ENCODE results near the gene CCDC158. TPM values are rescaled to one million over a fixed set of nuclear protein-coding genes. Genes with fewer than 3 reads are reported as not detected.

Gene CCDC158
- polyA plus RNA-seq, 3 donors: not detected

DNA sequence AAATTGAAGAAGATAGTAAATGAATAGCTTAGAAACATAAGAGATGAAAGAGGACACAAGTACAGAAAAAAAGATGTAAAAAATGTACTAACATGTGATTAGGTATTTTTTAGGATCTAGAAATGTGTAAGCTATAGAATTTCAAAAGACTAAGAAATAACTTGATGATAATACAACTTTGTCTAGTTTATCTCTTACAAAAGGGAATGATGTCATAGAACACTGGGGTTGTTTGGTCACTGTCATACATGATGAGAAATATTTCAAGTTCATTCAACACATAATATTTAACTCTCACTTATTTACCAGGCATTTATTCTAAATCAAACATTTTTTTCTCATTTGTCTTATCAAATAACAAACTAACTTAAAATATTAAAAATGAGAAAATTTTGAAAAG lies 95.9 kb downstream of the CCDC158 start:
- no peaks in the 10 kb centered on the region for H3K36me3 ChIP-seq (replicated peaks in 1 of 2; ENCODE audit: control insufficient read depth in 1 of 2, insufficient read depth in 2 of 2, low read length in 2 of 2)
- no peaks in the 10 kb centered on the region for H3K79me2 ChIP-seq (ENCODE audit: insufficient read depth, low read length)
- no peak for DNase-seq
- Mint-ChIP-seq H3K9me3 (peaks cover 21 to 40% (median 28%) of the 10 kb centered on the region in 7 donors), H3K27ac (no peak overlapping the region), H3K27me3 (ENCODE audit: low read depth in 3 of 3) (no peaks in the 10 kb centered on the region), H3K4me3 (no peak overlapping the region), H3K36me3 (no peaks in the 10 kb centered on the region), H3K4me1 (no peaks in the 10 kb centered on the region)
- no peak overlapping the region for H3K9ac ChIP-seq (ENCODE audit: insufficient read depth, low read length, poor library complexity, severe bottlenecking)
- intact Hi-C loops (cut with micrococcal nuclease): no loop called here
- H2AFZ ChIP-seq (ENCODE audit: insufficient read depth, low read depth, low read length, poor library complexity, severe bottlenecking): no peak overlapping the region
- H3K4me2 ChIP-seq (replicated peaks; ENCODE audit: extremely low read depth, low read length, poor library complexity, severe bottlenecking): no peak overlapping the region
- no peak overlapping the region for H3K4me3 ChIP-seq (replicated peaks in 1 of 3; ENCODE audit: low read depth in 2 of 3, low read length in 3 of 3)
- TF ChIP-seq, protein P1, sequence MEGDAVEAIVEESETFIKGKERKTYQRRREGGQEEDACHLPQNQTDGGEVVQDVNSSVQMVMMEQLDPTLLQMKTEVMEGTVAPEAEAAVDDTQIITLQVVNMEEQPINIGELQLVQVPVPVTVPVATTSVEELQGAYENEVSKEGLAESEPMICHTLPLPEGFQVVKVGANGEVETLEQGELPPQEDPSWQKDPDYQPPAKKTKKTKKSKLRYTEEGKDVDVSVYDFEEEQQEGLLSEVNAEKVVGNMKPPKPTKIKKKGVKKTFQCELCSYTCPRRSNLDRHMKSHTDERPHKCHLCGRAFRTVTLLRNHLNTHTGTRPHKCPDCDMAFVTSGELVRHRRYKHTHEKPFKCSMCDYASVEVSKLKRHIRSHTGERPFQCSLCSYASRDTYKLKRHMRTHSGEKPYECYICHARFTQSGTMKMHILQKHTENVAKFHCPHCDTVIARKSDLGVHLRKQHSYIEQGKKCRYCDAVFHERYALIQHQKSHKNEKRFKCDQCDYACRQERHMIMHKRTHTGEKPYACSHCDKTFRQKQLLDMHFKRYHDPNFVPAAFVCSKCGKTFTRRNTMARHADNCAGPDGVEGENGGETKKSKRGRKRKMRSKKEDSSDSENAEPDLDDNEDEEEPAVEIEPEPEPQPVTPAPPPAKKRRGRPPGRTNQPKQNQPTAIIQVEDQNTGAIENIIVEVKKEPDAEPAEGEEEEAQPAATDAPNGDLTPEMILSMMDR (IDR thresholded peaks at IDR 0.05): no peak
- no peaks in the 10 kb centered on the region for H3K4me1 ChIP-seq (ENCODE audit: control insufficient read depth in 1 of 2, insufficient read depth in 2 of 2, low read length in 2 of 2)
- peaks cover 14 to 22% of the 10 kb centered on the region in 2 donors for H3K9me3 ChIP-seq (replicated peaks in 1 of 2; ENCODE audit: control insufficient read depth in 1 of 2, insufficient read depth in 1 of 2, low read length in 2 of 2)
- H3K27me3 ChIP-seq (ENCODE audit: control insufficient read depth in 2 of 2, insufficient read depth in 2 of 2, low read length in 2 of 2): no peaks in the 10 kb centered on the region
- no peaks in the 10 kb centered on the region for H4K20me1 ChIP-seq (ENCODE audit: insufficient read depth, low read length)
- H3K27ac ChIP-seq (ENCODE audit: low read depth in 1 of 2, low read length in 2 of 2): no peak overlapping the region

DNA sequence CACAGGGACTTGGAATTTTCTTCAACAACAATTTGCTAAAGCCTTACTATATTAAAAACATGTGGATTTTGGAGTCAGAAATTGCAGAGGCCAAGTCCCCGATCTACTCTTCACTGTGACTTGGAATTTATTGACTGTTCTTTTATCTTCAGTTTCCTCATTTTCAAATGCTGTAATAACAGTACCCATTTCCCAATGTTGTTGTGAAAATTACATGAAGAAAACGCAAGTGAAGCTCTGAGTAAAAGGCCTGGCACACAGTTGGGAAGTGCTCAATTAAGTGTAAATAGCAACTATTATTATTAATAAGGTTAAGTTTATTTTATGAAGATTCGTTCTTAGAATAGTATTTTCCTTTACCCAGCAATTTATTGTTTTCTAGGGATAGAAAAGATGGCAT lies 98.7 kb downstream of the CCDC158 start:
- H3K4me3 ChIP-seq (replicated peaks in 1 of 3; ENCODE audit: low read depth in 2 of 3, low read length in 3 of 3): no peak overlapping the region
- no peak for DNase-seq
- H3K36me3 ChIP-seq (replicated peaks in 1 of 2; ENCODE audit: control insufficient read depth in 1 of 2, insufficient read depth in 2 of 2, low read length in 2 of 2): no peaks in the 10 kb centered on the region
- Mint-ChIP-seq H3K9me3 (peaks cover 19 to 46% (median 33%) of the 10 kb centered on the region in 7 donors), H3K27me3 (ENCODE audit: low read depth in 3 of 3) (peaks cover 0 to 1% (median 0%) of the 10 kb centered on the region in 3 donors), H3K4me1 (no peaks in the 10 kb centered on the region), H3K4me3 (no peak overlapping the region), H3K36me3 (no peaks in the 10 kb centered on the region), H3K27ac (no peak overlapping the region)
- WGBS (ENCODE audit: insufficient coverage): no CpG with 5 or more reads among the region's 3 CpGs
- intact Hi-C loops (cut with micrococcal nuclease): no loop called here
- H3K9me3 ChIP-seq (replicated peaks in 1 of 2; ENCODE audit: control insufficient read depth in 1 of 2, insufficient read depth in 1 of 2, low read length in 2 of 2): peaks cover 9 to 24% of the 10 kb centered on the region in 2 donors
- no peak overlapping the region for H3K27ac ChIP-seq (ENCODE audit: low read depth in 1 of 2, low read length in 2 of 2)
- H3K79me2 ChIP-seq (ENCODE audit: insufficient read depth, low read length): no peaks in the 10 kb centered on the region
- no peak overlapping the region for H2AFZ ChIP-seq (ENCODE audit: insufficient read depth, low read depth, low read length, poor library complexity, severe bottlenecking)
- no peak overlapping the region for H3K9ac ChIP-seq (ENCODE audit: insufficient read depth, low read length, poor library complexity, severe bottlenecking)
- H3K4me2 ChIP-seq (replicated peaks; ENCODE audit: extremely low read depth, low read length, poor library complexity, severe bottlenecking): no peak overlapping the region
- no peaks in the 10 kb centered on the region for H3K4me1 ChIP-seq (ENCODE audit: control insufficient read depth in 1 of 2, insufficient read depth in 2 of 2, low read length in 2 of 2)
- no peaks in the 10 kb centered on the region for H4K20me1 ChIP-seq (ENCODE audit: insufficient read depth, low read length)
- TF ChIP-seq, protein P1 (IDR thresholded peaks at IDR 0.05): no peak
- no peaks in the 10 kb centered on the region for H3K27me3 ChIP-seq (ENCODE audit: control insufficient read depth in 2 of 2, insufficient read depth in 2 of 2, low read length in 2 of 2)
